Fibroblast of skin of left biceps (primary cell): Measurements from ENCODE around the gene RALGAPA2.

ENCODE experiments used
- DNase-seq, 2 experiments: peaks; one replicate each; pipeline ENCODE4 v3.0.0-alpha.2; 2013; ENCODE audit warnings: low read depth in 2 of 2

The RALGAPA2 gene

DNA sequence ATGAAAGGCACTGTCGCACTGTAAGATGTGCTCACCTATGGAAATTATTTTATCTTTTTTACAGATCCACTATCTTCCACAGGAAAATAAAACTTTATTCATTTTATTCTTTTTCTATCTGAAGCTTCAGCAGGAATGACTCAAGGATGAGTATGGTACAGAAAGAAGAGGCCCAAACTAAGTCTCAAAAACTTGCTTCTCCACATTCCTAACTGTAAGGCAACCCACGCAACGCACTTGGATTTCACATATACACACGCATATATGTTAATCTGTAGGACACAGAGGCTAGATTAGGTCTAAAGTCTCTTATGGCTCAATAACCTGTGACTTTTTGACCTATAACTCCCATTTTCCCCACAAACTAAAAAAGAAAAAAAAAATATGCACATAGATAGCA, 81.9 kb downstream of the RALGAPA2 start:
- no peak for DNase-seq

DNA sequence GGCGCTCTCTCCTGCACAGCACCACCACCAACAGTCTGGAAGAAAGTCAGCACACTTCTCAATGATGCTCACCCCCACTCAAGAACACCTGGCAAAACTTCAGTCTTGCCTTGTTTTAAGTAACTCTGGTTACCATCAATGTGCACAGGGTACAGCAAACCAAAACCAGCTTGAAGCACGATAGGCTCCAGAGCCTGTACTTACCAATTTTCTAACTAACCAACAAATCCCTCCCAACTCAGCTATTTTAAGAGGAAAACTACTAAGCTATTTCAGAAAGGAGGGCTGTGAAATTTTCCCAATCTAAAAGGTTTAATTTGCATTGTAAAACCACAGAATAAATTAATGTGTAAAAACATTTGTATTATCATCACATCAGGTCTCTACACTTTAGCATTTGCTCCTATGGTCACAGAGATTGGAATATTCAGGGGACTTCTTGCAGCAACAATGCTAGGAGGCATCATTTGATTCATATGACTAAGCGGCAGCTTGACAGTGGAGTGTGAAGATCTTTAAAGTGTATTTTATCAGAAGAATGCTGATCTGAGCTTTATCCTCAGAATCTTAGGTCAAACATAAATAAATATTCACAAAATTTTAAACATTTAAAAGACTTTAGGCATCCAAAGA, 82.8 kb downstream of the RALGAPA2 start:
- DNase-seq: no peak

- no peak for DNase-seq
These were observed 84.1 kb downstream of the RALGAPA2 start for GRCh38 chr20:20628314-20628713.

DNA sequence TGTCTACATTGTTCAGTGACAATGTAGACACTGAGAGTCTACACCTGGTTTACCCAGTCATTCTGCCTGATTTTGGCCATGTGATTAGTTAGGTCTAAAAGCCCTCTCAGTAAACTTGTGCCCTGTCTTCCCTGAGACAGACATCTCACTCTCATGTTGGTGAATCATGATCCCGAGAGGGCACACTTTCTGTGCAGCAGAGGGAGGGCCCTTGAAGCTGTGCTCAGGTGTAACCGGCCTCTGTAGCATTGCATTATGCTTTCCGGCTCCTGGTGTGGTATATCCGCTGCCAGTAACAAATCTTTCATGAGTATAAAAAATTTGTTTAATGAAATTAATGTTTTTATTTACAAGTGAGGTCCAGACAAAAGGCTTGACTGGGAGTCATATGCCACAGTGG, 85.0 kb downstream of the RALGAPA2 start:
- no peak for DNase-seq

DNA sequence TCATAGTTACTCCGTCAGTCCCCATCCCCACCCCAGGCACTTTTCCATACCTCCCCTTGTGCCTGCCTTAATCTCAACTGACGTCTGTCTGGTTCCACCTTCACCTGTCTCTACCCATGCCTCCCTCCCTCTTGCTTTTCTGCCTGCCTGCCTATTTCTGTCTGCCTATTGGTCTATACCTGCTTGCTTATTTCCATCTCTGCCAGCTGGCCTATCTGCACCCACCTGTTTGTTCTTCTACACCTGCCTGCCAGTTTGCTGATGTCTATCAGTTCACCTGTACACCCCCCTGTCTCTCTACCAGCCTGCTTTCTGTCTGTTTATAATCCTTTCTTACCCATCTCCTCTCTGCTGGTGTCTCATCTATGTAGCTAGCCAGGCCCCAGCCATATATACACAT, 87.5 kb downstream of the RALGAPA2 start:
- no peak for DNase-seq

DNA sequence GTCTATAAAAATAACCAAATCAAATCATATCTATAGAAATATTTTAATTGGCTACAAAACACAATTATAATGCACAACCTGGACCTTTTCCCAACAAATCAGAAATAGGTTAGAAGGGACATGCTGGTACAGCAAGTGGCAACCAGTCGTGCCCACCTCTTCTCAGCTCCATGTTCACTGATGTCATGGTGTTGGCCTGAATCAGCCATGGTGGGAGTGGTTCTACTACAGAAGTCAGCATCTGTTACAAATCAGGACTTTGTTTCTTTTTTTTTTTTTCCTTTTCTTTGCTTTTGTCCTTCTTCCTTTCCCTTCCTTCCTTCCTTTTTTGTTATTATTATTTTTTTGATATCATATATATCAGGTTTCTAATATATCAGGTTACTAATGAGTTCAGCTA, 91.2 kb downstream of the RALGAPA2 start:
- no peak for DNase-seq

GRCh38 chr20:20614391-20614790, 98.1 kb downstream of the RALGAPA2 start:
- DNase-seq: no peak

- DNase-seq: no peak
These were observed 100.2 kb downstream of the RALGAPA2 start for GRCh38 chr20:20612251-20612650.

- no peak for DNase-seq
These were observed 101.3 kb downstream of the RALGAPA2 start for GRCh38 chr20:20611167-20611566.

DNA sequence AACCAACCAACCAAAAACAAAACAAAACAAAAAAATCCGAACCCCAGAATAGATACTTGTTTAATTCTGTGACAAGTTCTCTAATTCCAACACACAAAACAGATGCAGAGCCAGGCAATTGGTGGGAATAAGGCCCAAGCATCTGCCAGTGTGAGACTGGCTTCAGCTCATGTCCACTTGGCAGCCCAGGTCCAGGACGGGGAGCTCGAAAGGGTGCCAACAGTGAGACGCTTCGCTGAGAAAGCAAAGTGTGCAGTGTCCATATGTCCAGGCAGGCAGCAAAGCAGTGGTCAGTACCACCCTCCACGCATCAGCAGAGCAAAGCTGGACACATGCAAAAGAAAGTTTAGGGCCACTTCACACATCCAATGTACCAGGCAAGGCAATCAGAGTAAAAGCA, 102.9 kb downstream of the RALGAPA2 start:
- no peak for DNase-seq

DNA sequence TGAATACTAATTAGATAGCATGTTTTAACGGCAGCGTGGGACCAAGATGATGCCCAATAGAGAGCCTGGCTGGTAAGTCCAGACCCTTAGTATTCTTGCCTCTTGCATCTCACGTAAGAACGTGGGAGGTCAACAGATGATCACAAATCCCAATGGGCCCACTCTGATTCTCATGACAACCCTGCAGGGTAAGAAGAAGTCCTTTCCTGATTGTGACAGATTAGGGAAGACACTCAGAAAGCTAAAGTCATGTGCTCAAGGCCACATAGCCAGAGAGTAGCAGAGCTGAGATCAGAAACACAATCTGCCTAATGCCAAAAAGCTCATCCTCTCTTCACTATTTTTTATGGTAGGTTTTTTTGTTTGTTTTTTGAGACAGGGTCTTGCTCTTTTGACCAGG, 103.8 kb downstream of the RALGAPA2 start:
- no peak for DNase-seq

DNA sequence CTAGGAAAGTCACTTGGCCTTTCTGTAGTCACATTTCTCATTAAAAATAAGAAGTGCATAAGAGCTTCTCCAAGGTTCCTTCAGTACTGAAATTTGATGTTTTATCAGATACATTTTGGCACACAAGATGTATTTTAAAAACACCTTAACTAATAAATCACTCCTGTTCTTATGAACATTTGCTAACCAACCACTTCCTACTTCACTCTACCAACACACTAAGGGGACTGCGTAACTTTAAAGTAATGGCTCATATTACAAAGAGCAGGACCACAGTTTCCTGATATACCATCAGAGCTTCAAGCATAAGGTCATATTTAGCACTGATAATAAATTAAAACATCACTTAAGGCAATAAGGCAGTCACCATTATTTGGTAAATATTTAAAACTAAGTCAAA, 104.4 kb downstream of the RALGAPA2 start:
- DNase-seq: no peak

DNA sequence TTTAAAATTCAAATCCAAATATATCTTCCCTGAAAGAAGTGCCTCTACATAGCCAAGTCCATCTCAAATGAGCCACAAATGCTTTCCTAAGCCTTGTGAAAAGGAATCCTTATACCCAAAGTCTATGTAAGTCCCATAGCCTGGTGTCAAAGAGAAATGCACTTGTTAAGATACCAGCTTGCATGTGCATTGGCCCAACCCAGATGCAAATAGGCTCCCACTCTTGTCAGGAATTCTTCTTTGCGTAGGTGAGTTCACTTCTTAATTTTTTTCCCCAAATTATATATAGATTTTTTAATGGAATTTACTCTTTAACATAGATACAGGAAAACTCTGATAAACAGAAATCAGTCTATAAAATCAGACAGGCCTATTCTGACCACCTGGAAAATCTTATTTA, 105.6 kb downstream of the RALGAPA2 start:
- no peak for DNase-seq

GRCh38 chr20:20606050-20606449, 106.4 kb downstream of the RALGAPA2 start:
- DNase-seq: no peak

GRCh38 chr20:20604907-20605306, 107.5 kb downstream of the RALGAPA2 start:
- no peak for DNase-seq

- DNase-seq: no peak
These were observed 108.1 kb downstream of the RALGAPA2 start for GRCh38 chr20:20604357-20604756.

GRCh38 chr20:20603339-20603990, 109.0 kb downstream of the RALGAPA2 start:
- no peak for DNase-seq

DNA sequence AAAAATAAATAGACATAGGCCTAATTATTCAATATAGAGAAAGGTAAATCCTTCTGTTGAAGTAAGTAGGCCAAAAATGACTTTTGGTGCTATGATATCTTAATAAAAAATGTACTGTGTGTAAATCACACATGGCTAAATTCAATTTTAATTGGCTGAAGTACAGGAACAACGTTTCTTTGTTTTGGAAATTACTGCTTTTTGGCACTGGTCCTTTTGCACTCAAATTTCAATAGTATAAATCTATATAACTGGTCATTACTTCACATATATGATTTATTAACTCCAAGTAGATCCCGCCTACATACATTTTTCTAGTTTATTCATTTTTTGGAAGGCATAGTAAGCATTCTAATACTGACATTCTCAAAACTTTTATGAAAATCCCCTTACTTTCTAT, 114.5 kb downstream of the RALGAPA2 start:
- DNase-seq: no peak

DNA sequence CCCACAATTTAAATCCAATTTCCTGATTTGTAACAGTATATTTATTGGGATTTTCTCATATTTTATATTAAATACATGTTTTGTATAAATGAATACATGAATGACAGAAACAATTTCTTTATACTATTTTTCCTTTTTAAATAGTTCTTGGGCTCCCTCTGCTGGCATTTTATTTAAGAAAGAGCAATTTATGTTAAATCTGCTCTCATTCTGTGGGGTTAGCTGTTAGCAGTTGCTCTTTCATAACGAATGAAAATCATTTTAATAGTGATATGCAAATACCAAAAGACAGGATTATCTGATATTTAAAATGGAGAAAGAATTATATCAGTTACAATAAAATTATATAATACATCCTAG, 118.3 kb downstream of the RALGAPA2 start:
- DNase-seq: no peak

DNA sequence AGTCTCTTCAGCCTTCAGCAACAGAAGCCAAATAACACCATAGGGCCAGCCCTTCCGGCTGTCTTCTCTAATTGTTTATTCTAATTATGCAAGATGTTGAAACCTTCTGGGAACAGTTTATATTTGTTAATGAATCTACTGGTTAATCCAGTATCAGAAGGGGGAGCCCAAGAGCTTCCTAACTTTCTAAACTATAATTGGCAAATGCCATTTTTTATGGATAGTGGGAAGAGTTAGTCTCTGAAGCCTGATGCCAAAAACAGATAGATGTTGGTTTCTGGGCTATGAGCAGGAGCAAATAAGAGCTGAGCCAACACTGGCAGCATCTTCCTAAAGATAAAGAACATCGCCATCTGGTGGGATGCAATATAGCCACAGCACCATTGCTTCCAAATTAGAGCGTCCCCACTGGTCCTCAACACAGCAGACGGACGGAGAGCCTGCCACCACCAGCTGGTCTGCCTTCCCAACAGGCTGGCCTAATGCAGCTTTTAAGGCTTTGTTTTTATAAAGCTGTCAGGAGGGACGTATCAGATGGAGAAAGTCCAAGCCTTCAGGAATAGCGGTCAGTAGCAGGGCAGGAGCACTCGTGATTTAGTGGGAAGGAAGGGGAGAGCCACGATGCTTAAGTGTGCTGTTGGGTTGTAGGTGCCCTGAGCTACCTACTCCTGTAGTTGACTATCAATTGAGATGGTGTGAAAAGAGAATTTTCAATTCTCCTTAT, 118.8 kb downstream of the RALGAPA2 start:
- no peak for DNase-seq

GRCh38 chr20:20585146-20585545, 127.3 kb downstream of the RALGAPA2 start:
- no peak for DNase-seq

DNA sequence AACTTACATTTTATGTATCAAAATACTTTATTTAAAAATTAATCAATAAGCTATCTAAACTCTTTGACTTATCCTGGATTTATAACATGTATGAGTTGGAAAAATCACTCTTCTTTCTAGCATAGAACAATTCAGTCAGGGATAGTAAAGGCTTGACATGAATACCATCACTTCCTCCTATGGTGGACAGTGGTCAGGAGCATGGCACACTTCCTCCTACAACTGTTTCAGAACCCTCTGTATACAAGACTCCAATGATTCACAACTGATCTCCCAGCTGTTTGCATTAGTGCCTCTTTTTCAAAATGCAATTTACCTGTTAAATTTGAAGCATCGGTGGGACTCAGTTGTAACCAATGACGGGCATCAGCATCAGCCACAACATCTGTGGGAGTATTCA, 129.7 kb downstream of the RALGAPA2 start:
- DNase-seq: no peak

DNA sequence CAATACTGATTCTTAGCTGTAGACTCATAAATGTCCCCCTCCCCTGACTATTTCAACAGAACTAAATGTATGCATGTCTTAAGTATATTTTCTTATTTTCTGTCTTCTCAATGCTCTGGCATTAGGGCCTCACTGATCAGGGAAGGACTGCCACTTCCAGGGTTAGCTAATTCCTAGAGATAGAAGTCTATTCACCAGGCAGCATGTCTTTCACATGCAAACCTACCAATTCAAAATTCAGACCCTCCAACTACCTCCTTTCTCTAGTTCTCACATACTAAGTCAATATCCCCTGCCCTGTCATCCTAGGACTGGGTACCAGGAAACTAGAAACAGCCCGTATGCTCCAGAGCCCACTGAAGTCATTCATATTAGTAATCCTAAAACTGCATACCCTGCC, 132.3 kb downstream of the RALGAPA2 start:
- DNase-seq: no peak
